ENCODE measurements around the gene C20orf144. TPM values are rescaled to one million over a fixed set of nuclear protein-coding genes. Genes with fewer than 3 reads are reported as not detected.

C20orf144 gene
- total and polyA plus RNA-seq, 2 experiments from 2014 or later = 0.26 to 0.66 TPM

DNA sequence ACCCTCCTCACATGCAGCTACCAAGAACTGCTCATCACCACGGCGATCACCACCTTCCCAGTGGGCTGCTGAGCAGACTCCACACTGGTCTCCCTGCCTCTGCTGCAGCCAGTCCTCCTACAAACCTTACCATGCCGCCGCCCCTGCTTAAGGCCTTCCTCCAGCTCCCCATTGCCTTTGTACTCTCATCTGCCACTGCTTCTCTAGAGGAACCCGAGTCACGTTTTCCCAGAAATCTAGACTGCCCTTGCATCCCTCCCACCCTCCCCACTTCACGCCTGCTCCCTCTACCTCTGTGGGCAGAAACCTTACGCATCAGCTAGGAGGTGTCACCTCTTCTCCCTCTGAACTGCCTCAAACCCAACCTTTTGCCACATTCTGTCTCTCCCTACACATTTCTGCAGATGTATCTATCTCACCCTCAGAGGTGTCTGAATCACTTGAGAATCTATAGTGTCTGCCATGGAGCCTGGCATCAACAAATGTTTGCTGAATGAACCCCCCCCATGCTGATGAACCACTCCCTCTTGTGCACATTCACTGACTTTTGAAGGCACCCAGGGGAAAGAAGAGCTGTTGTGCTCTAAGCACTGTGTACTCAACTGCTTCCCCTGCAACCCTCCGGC lies 19.7 kb downstream of the C20orf144 start (continued):
- TF ChIP-seq, protein P1, sequence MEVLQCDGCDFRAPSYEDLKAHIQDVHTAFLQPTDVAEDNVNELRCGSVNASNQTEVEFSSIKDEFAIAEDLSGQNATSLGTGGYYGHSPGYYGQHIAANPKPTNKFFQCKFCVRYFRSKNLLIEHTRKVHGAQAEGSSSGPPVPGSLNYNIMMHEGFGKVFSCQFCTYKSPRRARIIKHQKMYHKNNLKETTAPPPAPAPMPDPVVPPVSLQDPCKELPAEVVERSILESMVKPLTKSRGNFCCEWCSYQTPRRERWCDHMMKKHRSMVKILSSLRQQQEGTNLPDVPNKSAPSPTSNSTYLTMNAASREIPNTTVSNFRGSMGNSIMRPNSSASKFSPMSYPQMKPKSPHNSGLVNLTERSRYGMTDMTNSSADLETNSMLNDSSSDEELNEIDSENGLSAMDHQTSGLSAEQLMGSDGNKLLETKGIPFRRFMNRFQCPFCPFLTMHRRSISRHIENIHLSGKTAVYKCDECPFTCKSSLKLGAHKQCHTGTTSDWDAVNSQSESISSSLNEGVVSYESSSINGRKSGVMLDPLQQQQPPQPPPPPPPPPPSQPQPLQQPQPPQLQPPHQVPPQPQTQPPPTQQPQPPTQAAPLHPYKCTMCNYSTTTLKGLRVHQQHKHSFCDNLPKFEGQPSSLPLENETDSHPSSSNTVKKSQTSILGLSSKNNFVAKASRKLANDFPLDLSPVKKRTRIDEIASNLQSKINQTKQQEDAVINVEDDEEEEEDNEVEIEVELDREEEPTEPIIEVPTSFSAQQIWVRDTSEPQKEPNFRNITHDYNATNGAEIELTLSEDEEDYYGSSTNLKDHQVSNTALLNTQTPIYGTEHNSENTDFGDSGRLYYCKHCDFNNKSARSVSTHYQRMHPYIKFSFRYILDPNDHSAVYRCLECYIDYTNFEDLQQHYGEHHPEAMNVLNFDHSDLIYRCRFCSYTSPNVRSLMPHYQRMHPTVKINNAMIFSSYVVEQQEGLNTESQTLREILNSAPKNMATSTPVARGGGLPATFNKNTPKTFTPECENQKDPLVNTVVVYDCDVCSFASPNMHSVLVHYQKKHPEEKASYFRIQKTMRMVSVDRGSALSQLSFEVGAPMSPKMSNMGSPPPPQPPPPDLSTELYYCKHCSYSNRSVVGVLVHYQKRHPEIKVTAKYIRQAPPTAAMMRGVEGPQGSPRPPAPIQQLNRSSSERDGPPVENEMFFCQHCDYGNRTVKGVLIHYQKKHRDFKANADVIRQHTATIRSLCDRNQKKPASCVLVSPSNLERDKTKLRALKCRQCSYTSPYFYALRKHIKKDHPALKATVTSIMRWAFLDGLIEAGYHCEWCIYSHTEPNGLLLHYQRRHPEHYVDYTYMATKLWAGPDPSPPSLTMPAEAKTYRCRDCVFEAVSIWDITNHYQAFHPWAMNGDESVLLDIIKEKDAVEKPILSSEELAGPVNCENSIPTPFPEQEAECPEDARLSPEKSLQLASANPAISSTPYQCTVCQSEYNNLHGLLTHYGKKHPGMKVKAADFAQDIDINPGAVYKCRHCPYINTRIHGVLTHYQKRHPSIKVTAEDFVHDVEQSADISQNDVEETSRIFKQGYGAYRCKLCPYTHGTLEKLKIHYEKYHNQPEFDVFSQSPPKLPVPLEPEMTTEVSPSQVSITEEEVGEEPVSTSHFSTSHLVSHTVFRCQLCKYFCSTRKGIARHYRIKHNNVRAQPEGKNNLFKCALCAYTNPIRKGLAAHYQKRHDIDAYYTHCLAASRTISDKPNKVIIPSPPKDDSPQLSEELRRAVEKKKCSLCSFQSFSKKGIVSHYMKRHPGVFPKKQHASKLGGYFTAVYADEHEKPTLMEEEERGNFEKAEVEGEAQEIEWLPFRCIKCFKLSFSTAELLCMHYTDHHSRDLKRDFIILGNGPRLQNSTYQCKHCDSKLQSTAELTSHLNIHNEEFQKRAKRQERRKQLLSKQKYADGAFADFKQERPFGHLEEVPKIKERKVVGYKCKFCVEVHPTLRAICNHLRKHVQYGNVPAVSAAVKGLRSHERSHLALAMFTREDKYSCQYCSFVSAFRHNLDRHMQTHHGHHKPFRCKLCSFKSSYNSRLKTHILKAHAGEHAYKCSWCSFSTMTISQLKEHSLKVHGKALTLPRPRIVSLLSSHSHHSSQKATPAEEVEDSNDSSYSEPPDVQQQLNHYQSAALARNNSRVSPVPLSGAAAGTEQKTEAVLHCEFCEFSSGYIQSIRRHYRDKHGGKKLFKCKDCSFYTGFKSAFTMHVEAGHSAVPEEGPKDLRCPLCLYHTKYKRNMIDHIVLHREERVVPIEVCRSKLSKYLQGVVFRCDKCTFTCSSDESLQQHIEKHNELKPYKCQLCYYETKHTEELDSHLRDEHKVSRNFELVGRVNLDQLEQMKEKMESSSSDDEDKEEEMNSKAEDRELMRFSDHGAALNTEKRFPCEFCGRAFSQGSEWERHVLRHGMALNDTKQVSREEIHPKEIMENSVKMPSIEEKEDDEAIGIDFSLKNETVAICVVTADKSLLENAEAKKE (CRISPR knock-in tag; IDR thresholded peaks at IDR 0.05) = no peak

DNA sequence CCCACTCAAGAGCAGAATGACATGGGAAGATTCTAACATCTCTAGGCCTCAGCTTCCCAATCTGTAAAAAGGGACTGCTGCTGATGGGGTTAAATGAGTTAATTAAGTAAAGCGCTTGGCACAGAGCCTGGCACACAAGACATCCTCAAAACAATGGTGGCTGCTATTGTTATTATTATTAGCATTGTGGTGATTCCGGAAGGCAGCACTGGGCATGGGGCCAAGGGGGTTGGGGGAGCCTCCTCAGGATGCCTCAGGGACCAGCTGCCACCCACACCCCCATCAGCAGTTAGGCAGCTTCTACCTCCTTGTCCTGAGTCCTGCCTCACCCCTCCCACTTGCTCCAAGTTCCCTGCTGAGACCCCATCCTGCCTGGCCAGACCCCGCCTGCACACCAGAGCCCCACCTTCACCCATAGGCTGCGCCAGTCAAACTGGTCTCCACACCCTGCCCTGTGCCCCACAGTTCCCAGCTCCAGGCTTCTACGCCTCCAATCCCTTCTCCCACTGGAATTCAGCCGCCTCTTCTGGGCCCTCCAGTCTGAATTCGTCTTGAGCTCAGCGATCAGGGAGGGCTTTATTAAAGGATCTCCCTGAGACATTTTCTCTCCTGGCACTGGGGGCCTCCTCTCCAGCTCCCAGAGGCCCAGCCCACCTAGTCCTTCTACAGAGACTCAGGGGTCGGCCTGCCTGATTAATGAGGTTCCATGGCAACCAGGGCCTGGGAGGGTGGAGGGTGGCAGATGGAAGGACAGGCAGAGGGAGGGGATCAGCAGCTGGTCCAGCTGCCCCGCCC lies 22.6 kb downstream of the C20orf144 start:
- Histone ChIP-seq H3K9me2 (ENCODE audit: insufficient read depth) (no peaks in the 10 kb centered on the region), H3K27ac (ENCODE audit: low read depth) (peak overlapping the region; percentile 78; the same call in 1 of the 2 replicates), H3K4me2 (peak overlapping the region; percentile 98), H4K20me1 (replicated peaks; ENCODE audit: insufficient read depth) (peaks cover 25% of the 10 kb centered on the region; the same call in 1 of the 2 replicates), H3K36me3 (ENCODE audit: insufficient read depth) (no peaks in the 10 kb centered on the region), H3K4me3 (peak overlapping the region; percentile 88), H3K79me2 (replicated peaks; ENCODE audit: insufficient read depth) (peaks cover 39% of the 10 kb centered on the region), H3F3A (replicated peaks; ENCODE audit: low read depth) (0 out of 2 replicates have a peak, but pooled peaks cover 2% of the 10 kb centered on the region), H3K4me1 (ENCODE audit: insufficient read depth) (peaks cover 10% of the 10 kb centered on the region; the same call in 1 of the 2 replicates), H2AFZ (no peak overlapping the region), H3K27me3 (ENCODE audit: insufficient read depth) (no peaks in the 10 kb centered on the region)
- Mint-ChIP-seq H3K36me3 (ENCODE audit: low read depth) (peaks cover 3% of the 10 kb centered on the region; the same call in 1 of the 3 replicates), H3K9me3 (no peaks in the 10 kb centered on the region; the same call in 2 of the 3 replicates), H3K4me3 (peak overlapping the region; percentile 88), H3K27me3 (ENCODE audit: insufficient read depth, low read depth, poor library complexity) (peaks cover 9% of the 10 kb centered on the region), H3K4me1 (peaks cover 22% of the 10 kb centered on the region), H3K27ac (peak overlapping the region; percentile 80)
- peak; percentile 31 for ATAC-seq
- peak; percentile 65 for DNase-seq (ENCODE audit: low spot score)
- TF ChIP-seq JUNB (IDR thresholded peaks at IDR 0.05; ENCODE audit: unreplicated experiment) (no peak), POLR2AphosphoS5 (IDR thresholded peaks at IDR 0.05; ENCODE audit: low read depth) (0 out of 2 replicates have a peak, but pooled peaks have one; percentile 36), ZNF114 (CRISPR knock-in tag; IDR thresholded peaks at IDR 0.05) (no peak), CREB1 (CRISPR knock-in tag; IDR thresholded peaks at IDR 0.05; ENCODE audit: low read depth) (no peak)
- TF ChIP-seq, protein P2, sequence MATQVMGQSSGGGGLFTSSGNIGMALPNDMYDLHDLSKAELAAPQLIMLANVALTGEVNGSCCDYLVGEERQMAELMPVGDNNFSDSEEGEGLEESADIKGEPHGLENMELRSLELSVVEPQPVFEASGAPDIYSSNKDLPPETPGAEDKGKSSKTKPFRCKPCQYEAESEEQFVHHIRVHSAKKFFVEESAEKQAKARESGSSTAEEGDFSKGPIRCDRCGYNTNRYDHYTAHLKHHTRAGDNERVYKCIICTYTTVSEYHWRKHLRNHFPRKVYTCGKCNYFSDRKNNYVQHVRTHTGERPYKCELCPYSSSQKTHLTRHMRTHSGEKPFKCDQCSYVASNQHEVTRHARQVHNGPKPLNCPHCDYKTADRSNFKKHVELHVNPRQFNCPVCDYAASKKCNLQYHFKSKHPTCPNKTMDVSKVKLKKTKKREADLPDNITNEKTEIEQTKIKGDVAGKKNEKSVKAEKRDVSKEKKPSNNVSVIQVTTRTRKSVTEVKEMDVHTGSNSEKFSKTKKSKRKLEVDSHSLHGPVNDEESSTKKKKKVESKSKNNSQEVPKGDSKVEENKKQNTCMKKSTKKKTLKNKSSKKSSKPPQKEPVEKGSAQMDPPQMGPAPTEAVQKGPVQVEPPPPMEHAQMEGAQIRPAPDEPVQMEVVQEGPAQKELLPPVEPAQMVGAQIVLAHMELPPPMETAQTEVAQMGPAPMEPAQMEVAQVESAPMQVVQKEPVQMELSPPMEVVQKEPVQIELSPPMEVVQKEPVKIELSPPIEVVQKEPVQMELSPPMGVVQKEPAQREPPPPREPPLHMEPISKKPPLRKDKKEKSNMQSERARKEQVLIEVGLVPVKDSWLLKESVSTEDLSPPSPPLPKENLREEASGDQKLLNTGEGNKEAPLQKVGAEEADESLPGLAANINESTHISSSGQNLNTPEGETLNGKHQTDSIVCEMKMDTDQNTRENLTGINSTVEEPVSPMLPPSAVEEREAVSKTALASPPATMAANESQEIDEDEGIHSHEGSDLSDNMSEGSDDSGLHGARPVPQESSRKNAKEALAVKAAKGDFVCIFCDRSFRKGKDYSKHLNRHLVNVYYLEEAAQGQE (IDR thresholded peaks at IDR 0.05; ENCODE audit: unreplicated experiment) = no peak
- TF ChIP-seq, protein P3, sequence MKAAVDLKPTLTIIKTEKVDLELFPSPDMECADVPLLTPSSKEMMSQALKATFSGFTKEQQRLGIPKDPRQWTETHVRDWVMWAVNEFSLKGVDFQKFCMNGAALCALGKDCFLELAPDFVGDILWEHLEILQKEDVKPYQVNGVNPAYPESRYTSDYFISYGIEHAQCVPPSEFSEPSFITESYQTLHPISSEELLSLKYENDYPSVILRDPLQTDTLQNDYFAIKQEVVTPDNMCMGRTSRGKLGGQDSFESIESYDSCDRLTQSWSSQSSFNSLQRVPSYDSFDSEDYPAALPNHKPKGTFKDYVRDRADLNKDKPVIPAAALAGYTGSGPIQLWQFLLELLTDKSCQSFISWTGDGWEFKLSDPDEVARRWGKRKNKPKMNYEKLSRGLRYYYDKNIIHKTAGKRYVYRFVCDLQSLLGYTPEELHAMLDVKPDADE (IDR thresholded peaks at IDR 0.05) = no peak
